ENCODE measurements around the gene RAD51C.
"Not testable (repeated sequence)": the region's sequence is repeated elsewhere in the genome, so short reads cannot be mapped to it uniquely, and the experiment has no call there.

The RAD51C gene

GRCh38 chr17:58747674-58748073 lies 55.3 kb downstream of the RAD51C start:
- no peak for DNase-seq

GRCh38 chr17:58749627-58750026 lies 57.2 kb downstream of the RAD51C start:
- DNase-seq = not testable (repeated sequence)

- no peak for DNase-seq
Measured at GRCh38 chr17:58753026-58753425, 60.6 kb downstream of the RAD51C start.

- no peak for DNase-seq
Measured at GRCh38 chr17:58755269-58755576, 62.8 kb downstream of the RAD51C start.

GRCh38 chr17:58755577-58756245 lies 63.3 kb downstream of the RAD51C start, which contains the start of gene PPM1E:
TSS of gene PPM1E (plus strand) at chr17:58755854.
- DNase-seq = no peak

GRCh38 chr17:58756246-58757161 lies 64.1 kb downstream of the RAD51C start:
- DNase-seq = no peak

- no peak for DNase-seq
Measured at GRCh38 chr17:58757162-58757613, 64.8 kb downstream of the RAD51C start.

- DNase-seq = no peak
Measured at GRCh38 chr17:58758890-58759289, 66.5 kb downstream of the RAD51C start.

- DNase-seq = no peak
Measured at GRCh38 chr17:58759522-58759921, 67.1 kb downstream of the RAD51C start.

GRCh38 chr17:58760248-58760647 lies 67.8 kb downstream of the RAD51C start:
- no peak for DNase-seq

- DNase-seq = no peak
Measured at GRCh38 chr17:58763263-58763662, 70.9 kb downstream of the RAD51C start.

GRCh38 chr17:58764373-58764772 lies 72.0 kb downstream of the RAD51C start:
- no peak for DNase-seq

GRCh38 chr17:58778482-58778881 lies 86.1 kb downstream of the RAD51C start:
- DNase-seq = not testable (repeated sequence)

GRCh38 chr17:58779446-58779845 lies 87.0 kb downstream of the RAD51C start:
- no peak for DNase-seq

- DNase-seq = no peak
Measured at GRCh38 chr17:58783380-58783779, 91.0 kb downstream of the RAD51C start.

GRCh38 chr17:58785097-58785496 lies 92.7 kb downstream of the RAD51C start:
- DNase-seq = no peak

Measured in HCEC 1CT (cell line).